Astrocyte (in vitro differentiated cells and primary cell): ENCODE measurements around the gene DLG1.

Source experiments
- CTCF ChIP-seq: IDR thresholded peaks from 2 replicates; pipeline ENCODE4 v1.5.1; 2011; ENCODE audit warnings: low read depth, mild to moderate bottlenecking, inconsistent platforms, low read length, moderate library complexity; ENCODE audit not compliant: insufficient read depth
- EZH2 ChIP-seq: IDR thresholded peaks from 2 replicates; pipeline ENCODE4 v1.6.1; 2012; ENCODE audit warnings: mild to moderate bottlenecking, low read length, inconsistent platforms; ENCODE audit not compliant: insufficient read depth

GRCh38 chr3:197144188-197144587 is 154.2 kb downstream of the DLG1 start:
- TF ChIP-seq EZH2 = no peak
- TF ChIP-seq CTCF = no peak
